Body of pancreas (tissue), 4 donors: Measurements from ENCODE around the gene PCDH15.

ENCODE experiments used
- CTCF ChIP-seq, 7 experiments: fragments of 450-650 bp in 4 of 7; fragments of 200-600 bp in 3 of 7; sonication (generic) in 3 of 7; IDR thresholded peaks; one replicate each; pipeline ENCODE4 v1.5.1; 2016 to 2019; ENCODE audit warnings: antibody characterized with exemption in 7 of 7
- POLR2A ChIP-seq, 3 donors: fragments of 450-650 bp; IDR thresholded peaks; one replicate each; pipeline ENCODE4 v1.6.1; 2016; ENCODE audit warnings: antibody characterized with exemption in 3 of 3, mild to moderate bottlenecking in 2 of 3

GRCh38 chr10:53980210-53980609 lies 820.8 kb downstream of the PCDH15 start:
- no peak for TF ChIP-seq CTCF (IDR thresholded peaks at IDR 0.05)
- TF ChIP-seq POLR2A (IDR thresholded peaks at IDR 0.05) = no peak
